ENCODE results near the gene CD274. TPM values are rescaled to one million over a fixed set of nuclear protein-coding genes. Genes with fewer than 3 reads are reported as not detected.

Gene CD274
- total and polyA plus RNA-seq, 9 donors = 0.57 to 6.7 (median 1.5) TPM

DNA sequence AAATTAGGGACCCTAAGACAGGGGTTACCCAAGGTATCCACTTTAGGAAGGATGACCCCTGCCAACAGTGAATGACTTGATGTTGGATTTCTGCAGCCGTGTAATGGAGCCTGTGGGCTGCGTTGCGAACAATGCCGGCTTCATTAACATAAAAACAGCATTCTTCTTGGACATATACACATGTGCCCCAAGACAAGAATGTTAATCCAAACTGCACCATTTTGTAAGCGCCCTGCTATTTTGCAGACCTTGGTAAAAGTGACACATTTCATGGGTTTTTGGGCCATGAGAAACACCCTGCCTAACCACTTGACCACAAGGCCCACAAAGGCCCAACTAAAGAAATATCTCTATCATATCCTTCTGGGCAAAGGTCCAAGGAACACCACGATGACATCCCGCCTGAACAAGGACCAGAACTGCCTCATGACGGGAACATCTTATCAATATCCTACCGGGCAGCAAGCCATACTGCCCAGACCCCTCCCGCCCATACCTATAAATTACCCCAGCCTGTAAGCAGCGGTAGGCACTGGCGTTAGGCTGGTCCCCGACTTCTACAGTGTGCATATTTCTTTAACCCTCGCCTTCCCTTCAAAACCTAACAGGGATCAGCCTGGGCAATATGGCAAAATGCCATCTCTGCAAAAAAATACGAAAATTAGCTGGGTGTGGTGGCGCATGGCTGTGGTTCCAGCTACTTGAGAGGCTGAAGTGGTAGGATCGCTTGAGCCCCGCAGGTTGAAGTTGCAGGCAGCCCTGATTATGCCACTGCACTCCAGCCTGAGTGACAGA, 50.3 kb downstream of the CD274 start:
- H3K27ac ChIP-seq = no peak overlapping the region
- 38 to 43% (median 42%) methylated on average over 18 of the region's 18 CpGs for WGBS, 3 donors

DNA sequence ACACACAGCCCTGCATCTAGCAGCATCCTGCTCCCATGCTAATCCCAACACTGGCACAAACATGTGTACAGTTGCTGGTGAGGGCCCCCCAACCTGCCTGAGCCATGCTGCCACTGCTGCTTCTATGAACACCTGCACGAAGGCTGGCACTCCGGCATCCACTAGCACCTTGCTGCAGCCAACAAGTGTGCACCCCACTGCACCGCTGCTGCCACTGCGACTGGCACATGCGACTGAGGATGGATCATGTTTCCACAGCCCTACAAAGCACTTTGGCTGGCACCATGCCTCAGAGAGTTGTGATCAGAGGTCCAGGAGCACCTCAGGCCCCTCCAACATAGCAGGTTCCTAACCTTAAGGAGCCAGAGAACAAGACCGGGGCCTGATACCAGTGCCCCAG, 52.2 kb downstream of the CD274 start:
- no peak overlapping the region for H3K4me3 ChIP-seq
- H3K27me3 ChIP-seq = no peaks in the 10 kb centered on the region
- TF ChIP-seq EP300 (IDR thresholded peaks at IDR 0.05) (no peak), POLR2A (IDR thresholded peaks at IDR 0.05) (no peak)
- TF ChIP-seq, protein P1, sequence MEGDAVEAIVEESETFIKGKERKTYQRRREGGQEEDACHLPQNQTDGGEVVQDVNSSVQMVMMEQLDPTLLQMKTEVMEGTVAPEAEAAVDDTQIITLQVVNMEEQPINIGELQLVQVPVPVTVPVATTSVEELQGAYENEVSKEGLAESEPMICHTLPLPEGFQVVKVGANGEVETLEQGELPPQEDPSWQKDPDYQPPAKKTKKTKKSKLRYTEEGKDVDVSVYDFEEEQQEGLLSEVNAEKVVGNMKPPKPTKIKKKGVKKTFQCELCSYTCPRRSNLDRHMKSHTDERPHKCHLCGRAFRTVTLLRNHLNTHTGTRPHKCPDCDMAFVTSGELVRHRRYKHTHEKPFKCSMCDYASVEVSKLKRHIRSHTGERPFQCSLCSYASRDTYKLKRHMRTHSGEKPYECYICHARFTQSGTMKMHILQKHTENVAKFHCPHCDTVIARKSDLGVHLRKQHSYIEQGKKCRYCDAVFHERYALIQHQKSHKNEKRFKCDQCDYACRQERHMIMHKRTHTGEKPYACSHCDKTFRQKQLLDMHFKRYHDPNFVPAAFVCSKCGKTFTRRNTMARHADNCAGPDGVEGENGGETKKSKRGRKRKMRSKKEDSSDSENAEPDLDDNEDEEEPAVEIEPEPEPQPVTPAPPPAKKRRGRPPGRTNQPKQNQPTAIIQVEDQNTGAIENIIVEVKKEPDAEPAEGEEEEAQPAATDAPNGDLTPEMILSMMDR (IDR thresholded peaks at IDR 0.05) = no peak
- no peak overlapping the region for H3K27ac ChIP-seq
- intact Hi-C loops (cut with DNase I) = no loop called here
- 76 to 97% (median 90%) methylated on average over 5 to 6 of the region's 6 CpGs for whole genome bisulfite sequencing, 3 donors
- no peak for DNase-seq
- H3K36me3 ChIP-seq = no peaks in the 10 kb centered on the region
- peaks cover 1% of the 10 kb centered on the region for H3K4me1 ChIP-seq (ENCODE audit: insufficient read depth)
- no peaks in the 10 kb centered on the region for H3K9me3 ChIP-seq

More for the DNA sequence above, 50.3 kb downstream of the CD274 start:
- TF ChIP-seq POLR2A (IDR thresholded peaks at IDR 0.05) (no peak), EP300 (IDR thresholded peaks at IDR 0.05) (no peak)
- TF ChIP-seq, protein P1 (IDR thresholded peaks at IDR 0.05) = no peak
- DNase-seq = peak in 2 of 5 donors; percentile 57 to 72
- intact Hi-C loops (cut with DNase I) = no loop called here
- Histone ChIP-seq H3K4me3 (no peak overlapping the region), H3K4me1 (ENCODE audit: insufficient read depth) (peaks cover 1% of the 10 kb centered on the region), H3K9me3 (no peaks in the 10 kb centered on the region), H3K36me3 (no peaks in the 10 kb centered on the region), H3K27me3 (no peaks in the 10 kb centered on the region)

DNA sequence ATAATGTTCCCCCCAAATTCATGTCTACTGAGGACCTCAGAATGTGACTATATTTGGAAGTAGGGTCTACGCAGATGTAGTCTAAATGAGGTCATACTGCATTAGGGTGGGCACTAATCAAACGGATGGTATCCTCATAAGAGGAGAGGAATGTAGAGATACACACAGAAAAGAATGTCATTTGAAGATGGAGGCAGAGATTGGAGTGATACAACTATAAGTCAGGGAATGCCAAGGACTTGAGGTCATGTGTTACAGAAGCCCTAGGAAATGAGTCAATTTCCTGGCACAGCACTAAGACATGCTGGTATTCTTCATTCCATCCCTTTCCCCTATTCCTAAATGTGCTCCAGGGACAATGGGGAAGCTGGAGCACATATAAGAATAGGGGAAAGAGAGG, 59.2 kb downstream of the CD274 start:
- Histone ChIP-seq H3K9me3 (no peaks in the 10 kb centered on the region), H3K4me3 (no peak overlapping the region), H3K36me3 (no peaks in the 10 kb centered on the region), H3K27ac (no peak overlapping the region), H3K27me3 (no peaks in the 10 kb centered on the region), H3K4me1 (ENCODE audit: insufficient read depth) (peaks cover 2% of the 10 kb centered on the region)
- TF ChIP-seq EP300 (IDR thresholded peaks at IDR 0.05) = no peak
- TF ChIP-seq, protein P1 (IDR thresholded peaks at IDR 0.05) = no peak
- no peak for TF ChIP-seq POLR2A (IDR thresholded peaks at IDR 0.05)
- 69 to 75% (median 73%) methylated on average over 2 of the region's 2 CpGs for WGBS, 3 donors
- no peak for DNase-seq
- intact Hi-C loops (cut with DNase I) = no loop called here

DNA sequence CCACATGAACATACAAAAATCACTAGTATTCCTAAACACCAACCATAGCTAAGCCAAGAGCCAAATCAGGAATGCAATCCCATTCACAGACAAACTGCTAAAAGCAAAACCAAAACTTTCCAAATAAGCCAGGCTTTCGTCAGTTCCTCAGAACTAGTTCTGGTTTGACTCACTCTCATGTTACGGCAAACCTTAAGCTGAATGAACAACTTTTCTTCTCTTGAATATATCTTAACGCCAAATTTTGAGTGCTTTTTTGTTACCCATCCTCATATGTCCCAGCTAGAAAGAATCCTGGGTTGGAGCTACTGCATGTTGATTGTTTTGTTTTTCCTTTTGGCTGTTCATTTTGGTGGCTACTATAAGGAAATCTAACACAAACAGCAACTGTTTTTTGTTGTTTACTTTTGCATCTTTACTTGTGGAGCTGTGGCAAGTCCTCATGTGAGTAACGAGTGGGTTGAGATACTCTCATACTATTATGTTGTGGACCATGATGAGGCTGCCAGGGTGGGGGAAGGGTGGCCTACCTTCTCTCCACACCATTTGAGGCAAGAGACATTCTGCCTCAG, 60.1 kb downstream of the CD274 start, which contains the start of gene PDCD1LG2:
TSS of gene PDCD1LG2 (plus strand) at position 172 of the 572 bp plus-strand sequence. CDS start 12,016 bp downstream, outside the sequence.
- no peaks in the 10 kb centered on the region for H3K36me3 ChIP-seq
- no peak for DNase-seq
- no peaks in the 10 kb centered on the region for H3K9me3 ChIP-seq
- peaks cover 2% of the 10 kb centered on the region for H3K4me1 ChIP-seq (ENCODE audit: insufficient read depth)
- peak within 1 kb of the TSS; percentile 9 to 52 for H3K27ac ChIP-seq
- TF ChIP-seq, protein P1 (IDR thresholded peaks at IDR 0.05) = no peak
- H3K4me3 ChIP-seq = peak within 1 kb of the TSS; percentile 13
- no peaks in the 10 kb centered on the region for H3K27me3 ChIP-seq
- intact Hi-C loops (cut with DNase I) = loop anchor here in 2 of 4 donors (10.0 kb wide), 2 partner anchors 54 to 56 kb away; partner anchors contain the start of gene CD274 (in 1 of the 2)
- 1 to 9% (median 5%) methylated on average over 4 of the region's 4 CpGs for WGBS, 3 donors
